A673 (cell line): Measurements from ENCODE around the gene SATB1.

ENCODE experiments used
- EZH2 ChIP-seq: fragments of 200-600 bp; sonication (generic); IDR thresholded peaks from 2 replicates; pipeline ENCODE4 v1.6.1; 2017; ENCODE audit warnings: borderline replicate concordance, low read depth, mild to moderate bottlenecking, mixed read lengths, antibody characterized with exemption, low read length; ENCODE audit not compliant: poor library complexity, severe bottlenecking
- TF ChIP-seq, protein P1 (sequence below): fragments of 300-800, 200-600 bp; sonication (generic); conservative IDR thresholded peaks from 2 replicates; pipeline ENCODE4 v1.5.1; 2017; ENCODE audit warnings: low read depth, mild to moderate bottlenecking, antibody characterized with exemption, low read length, moderate library complexity, mixed read lengths

DNA sequence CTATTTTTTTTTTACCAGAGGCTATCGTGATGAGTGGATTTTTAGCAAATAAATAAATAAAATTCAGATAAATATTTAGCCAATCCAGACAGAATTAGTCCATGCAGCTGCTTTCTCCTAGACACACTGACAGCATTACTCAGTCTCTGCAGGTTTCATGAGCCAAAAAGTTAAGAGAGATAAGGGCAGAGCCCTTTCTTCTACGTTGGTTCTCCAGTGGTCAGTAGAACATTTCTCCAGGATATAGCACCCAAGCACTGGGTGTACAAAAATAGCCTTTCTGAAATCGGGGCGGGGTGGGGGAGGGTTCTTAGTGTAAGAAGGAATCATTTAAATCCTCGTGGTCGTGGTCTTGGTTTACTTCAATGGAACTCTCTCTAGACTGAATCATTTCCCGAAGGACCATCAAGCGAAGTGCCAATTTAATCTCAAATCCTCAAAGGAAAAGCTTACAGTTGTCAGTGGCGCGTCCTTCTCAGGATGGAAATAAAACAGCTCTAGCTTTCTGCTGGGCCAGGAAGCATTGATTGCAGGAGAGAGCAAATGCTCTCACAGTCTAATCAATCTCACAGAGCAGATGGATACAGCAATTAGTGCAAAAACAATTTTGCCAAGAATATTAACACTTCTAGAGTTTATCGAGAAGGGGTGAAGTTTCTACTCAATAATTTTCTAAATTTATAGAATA lies 86.2 kb downstream of the SATB1 start:
- TF ChIP-seq, protein P1, sequence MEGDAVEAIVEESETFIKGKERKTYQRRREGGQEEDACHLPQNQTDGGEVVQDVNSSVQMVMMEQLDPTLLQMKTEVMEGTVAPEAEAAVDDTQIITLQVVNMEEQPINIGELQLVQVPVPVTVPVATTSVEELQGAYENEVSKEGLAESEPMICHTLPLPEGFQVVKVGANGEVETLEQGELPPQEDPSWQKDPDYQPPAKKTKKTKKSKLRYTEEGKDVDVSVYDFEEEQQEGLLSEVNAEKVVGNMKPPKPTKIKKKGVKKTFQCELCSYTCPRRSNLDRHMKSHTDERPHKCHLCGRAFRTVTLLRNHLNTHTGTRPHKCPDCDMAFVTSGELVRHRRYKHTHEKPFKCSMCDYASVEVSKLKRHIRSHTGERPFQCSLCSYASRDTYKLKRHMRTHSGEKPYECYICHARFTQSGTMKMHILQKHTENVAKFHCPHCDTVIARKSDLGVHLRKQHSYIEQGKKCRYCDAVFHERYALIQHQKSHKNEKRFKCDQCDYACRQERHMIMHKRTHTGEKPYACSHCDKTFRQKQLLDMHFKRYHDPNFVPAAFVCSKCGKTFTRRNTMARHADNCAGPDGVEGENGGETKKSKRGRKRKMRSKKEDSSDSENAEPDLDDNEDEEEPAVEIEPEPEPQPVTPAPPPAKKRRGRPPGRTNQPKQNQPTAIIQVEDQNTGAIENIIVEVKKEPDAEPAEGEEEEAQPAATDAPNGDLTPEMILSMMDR, result no peak
- no peak for TF ChIP-seq EZH2
